Measurements from ENCODE around the gene MT1E.

The MT1E gene

DNA sequence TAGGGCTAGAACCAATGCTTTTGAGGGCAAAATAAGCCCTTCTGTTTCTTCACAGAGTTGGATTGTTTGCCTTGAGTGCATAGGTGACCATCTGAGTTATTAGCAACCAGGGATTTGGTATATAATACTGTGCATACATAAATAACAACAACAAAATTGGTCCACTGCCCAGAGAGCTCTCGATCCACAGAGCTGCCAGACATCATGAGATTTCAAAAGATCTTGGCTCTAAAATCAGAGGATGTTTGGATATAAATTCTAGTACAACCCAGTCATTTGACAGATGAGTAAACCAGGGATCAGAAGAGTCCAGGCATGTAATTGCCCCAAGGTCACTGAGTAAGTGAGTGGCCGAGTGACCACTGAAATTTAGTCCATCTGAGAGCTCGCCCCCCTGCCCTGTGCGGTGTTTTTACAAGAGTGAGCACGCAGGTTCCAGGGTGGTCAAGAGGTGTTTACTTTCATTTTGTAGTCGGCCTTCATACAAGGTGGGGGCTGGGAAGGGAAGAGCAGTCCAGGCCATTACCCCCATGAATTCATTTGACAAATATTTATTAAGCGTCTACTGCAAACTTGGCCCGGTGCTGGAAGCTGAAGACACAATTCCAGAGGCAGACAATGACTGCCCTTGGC lies 19.0 kb upstream of the MT1E start:
- TF ChIP-seq CTCF (IDR thresholded peaks at IDR 0.05; ENCODE audit: low read depth, low read length) = no peak
- H3K4me3 ChIP-seq (replicated peaks in 1 of 2; ENCODE audit: low read depth in 2 of 2, low read length in 2 of 2) = peak overlapping the region in 1 of 2 donors; percentile 32
- DNase-seq (ENCODE audit: low read depth in 2 of 2) = peak; percentile 91 to 97

GRCh38 chr16:56607109-56607618 lies 18.4 kb upstream of the MT1E start:
- no peak for TF ChIP-seq CTCF (IDR thresholded peaks at IDR 0.05; ENCODE audit: low read depth, low read length)
- peak overlapping the region in 1 of 2 donors; percentile 64 for H3K4me3 ChIP-seq (replicated peaks in 1 of 2; ENCODE audit: low read depth in 2 of 2, low read length in 2 of 2)
- DNase-seq (ENCODE audit: low read depth in 2 of 2) = peak; percentile 98 to 100

GRCh38 chr16:56607675-56608042 lies 17.9 kb upstream of the MT1E start:
- TF ChIP-seq CTCF (IDR thresholded peaks at IDR 0.05; ENCODE audit: low read depth, low read length) = no peak
- DNase-seq (ENCODE audit: low read depth in 2 of 2) = no peak
- peak overlapping the region in 1 of 2 donors; percentile 64 for H3K4me3 ChIP-seq (replicated peaks in 1 of 2; ENCODE audit: low read depth in 2 of 2, low read length in 2 of 2)

DNA sequence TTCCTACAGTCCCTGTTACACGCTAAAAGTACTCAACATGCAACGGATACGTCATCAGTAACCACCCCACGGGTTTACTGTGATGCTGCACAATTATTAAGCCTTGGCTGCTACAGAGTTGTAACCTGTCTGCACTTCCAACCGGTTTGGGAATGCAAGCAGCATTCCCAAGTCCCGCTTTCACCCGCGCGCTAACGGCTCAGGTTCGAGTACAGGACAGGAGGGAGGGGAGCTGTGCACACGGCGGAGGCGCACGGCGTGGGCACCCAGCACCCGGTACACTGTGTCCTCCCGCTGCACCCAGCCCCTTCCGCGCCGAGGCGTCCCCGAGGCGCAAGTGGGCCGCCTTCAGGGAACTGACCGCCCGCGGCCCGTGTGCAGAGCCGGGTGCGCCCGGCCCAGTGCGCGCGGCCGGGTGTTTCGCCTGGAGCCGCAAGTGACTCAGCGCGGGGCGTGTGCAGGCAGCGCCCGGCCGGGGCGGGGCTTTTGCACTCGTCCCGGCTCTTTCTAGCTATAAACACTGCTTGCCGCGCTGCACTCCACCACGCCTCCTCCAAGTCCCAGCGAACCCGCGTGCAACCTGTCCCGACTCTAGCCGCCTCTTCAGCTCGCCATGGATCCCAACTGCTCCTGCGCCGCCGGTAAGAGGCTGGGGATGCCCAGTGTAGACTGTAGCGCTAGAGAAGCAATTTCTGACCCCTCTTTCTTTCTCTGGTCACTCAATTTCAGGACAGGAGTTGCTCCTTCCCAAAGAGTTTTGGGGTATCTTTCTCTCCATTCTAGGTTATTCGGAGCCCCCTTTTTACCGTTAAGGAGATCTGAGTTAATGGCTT lies 17.3 kb upstream of the MT1E start, which contains the start of gene MT2A:
Gene MT2A, plus strand, starts transcription at position 542 of the 833 bp plus-strand sequence. Its CDS starts 72 bp downstream, at position 614.
- peak within 1 kb of the TSS; percentile 62 to 64 for H3K4me3 ChIP-seq (replicated peaks in 1 of 2; ENCODE audit: low read depth in 2 of 2, low read length in 2 of 2)
- peak; percentile 98 for DNase-seq (ENCODE audit: low read depth in 2 of 2)
- no peak for TF ChIP-seq CTCF (IDR thresholded peaks at IDR 0.05; ENCODE audit: low read depth, low read length)

DNA sequence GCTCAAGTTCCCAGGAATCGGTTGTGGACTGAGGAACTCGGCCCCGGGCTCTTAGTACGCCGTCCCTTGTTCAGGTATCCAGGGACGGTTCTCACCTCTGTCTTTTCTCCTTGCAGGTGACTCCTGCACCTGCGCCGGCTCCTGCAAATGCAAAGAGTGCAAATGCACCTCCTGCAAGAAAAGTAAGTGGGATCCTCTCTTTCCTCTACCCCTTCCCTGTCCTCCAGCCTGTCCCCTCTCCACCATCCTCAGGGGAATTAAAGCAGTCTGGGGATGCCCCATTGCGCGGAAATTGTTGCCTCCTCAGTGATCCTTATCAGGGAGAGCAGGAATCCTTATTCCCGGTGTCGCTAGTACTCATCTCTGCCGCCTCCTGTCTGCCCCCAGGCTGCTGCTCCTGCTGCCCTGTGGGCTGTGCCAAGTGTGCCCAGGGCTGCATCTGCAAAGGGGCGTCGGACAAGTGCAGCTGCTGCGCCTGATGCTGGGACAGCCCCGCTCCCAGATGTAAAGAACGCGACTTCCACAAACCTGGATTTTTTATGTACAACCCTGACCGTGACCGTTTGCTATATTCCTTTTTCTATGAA lies 16.6 kb upstream of the MT1E start:
- H3K4me3 ChIP-seq (replicated peaks in 1 of 2; ENCODE audit: low read depth in 2 of 2, low read length in 2 of 2) = peak overlapping the region; percentile 62 to 64
- TF ChIP-seq CTCF (IDR thresholded peaks at IDR 0.05; ENCODE audit: low read depth, low read length) = no peak
- DNase-seq (ENCODE audit: low read depth in 2 of 2) = peak; percentile 14 to 42

DNA sequence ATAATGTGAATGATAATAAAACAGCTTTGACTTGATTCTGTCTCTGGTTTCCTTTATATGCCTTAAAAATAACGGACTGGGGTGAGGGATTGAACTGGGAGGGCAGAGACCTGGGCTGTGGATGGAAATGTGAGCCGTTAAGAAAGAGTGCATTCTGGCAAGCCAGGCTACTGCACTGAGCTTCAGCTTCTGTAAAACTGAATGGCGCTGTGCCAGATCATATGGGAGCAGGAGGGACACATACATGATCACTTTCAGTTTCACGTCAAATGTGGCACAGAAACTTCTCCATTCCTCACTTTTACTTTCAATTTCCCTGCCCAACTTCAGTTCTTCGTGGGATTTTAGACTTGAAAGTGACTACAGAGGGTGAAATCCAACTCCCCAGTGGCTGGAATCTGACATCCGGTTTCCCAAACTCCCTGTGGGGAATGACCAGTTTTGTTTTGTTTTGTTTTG lies 16.1 kb upstream of the MT1E start:
- H3K4me3 ChIP-seq (replicated peaks in 1 of 2; ENCODE audit: low read depth in 2 of 2, low read length in 2 of 2) = peak overlapping the region; percentile 62 to 64
- TF ChIP-seq CTCF (IDR thresholded peaks at IDR 0.05; ENCODE audit: low read depth, low read length) = no peak
- DNase-seq (ENCODE audit: low read depth in 2 of 2) = peak; percentile 89 to 95
